MM.1S (cell line): ENCODE results near the gene POLN.

Experiments
- DNase-seq: peaks from one replicate; pipeline ENCODE4 v3.0.0-alpha.2; 2015
- H2AFZ ChIP-seq: fragments of 300-600 bp; sonication (generic); 2 replicates; pipeline ENCODE4 v1.6.0; 2016; ENCODE audit warnings: antibody characterized with exemption, low read length
- H3F3A ChIP-seq: fragments of 300-600 bp; sonication (generic); 2 replicates; pipeline ENCODE4 v1.6.1; 2016; ENCODE audit warnings: mild to moderate bottlenecking, antibody characterized with exemption, low read length, moderate library complexity, mixed read lengths; ENCODE audit not compliant: insufficient read depth
- H3K27ac ChIP-seq: fragments of 300-600 bp; sonication (generic); 2 replicates; pipeline ENCODE4 v1.5.1; 2016; ENCODE audit warnings: mild to moderate bottlenecking, low read length
- H3K27me3 ChIP-seq: fragments of 300-600 bp; sonication (generic); replicated peaks from 2 replicates; pipeline ENCODE4 v1.6.0; 2016; ENCODE audit warnings: low read length; ENCODE audit not compliant: insufficient read depth
- H3K36me3 ChIP-seq: fragments of 300-600 bp; sonication (generic); replicated peaks from 2 replicates; pipeline ENCODE4 v1.6.1; 2016; ENCODE audit warnings: mild to moderate bottlenecking, low read length, mixed read lengths; ENCODE audit not compliant: insufficient read depth
- H3K4me1 ChIP-seq: fragments of 300-600 bp; sonication (generic); 2 replicates; pipeline ENCODE4 v1.6.1; 2016; ENCODE audit warnings: low read length, mixed read lengths
- H3K4me2 ChIP-seq: fragments of 300-600 bp; sonication (generic); 2 replicates; pipeline ENCODE4 v1.6.0; 2016; ENCODE audit warnings: low read depth, low read length
- H3K4me3 ChIP-seq: fragments of 300-600 bp; sonication (generic); 2 replicates; pipeline ENCODE4 v1.5.1; 2016; ENCODE audit warnings: low read length, mixed read lengths
- H3K79me2 ChIP-seq: fragments of 300-600 bp; sonication (generic); 2 replicates; pipeline ENCODE4 v1.6.1; 2016; ENCODE audit warnings: mixed run types, low read length, mixed read lengths
- H3K9ac ChIP-seq: fragments of 300-600 bp; sonication (generic); 2 replicates; pipeline ENCODE4 v1.6.1; 2016; ENCODE audit warnings: low read length, mixed read lengths
- H3K9me2 ChIP-seq: fragments of 300-600 bp; sonication (generic); replicated peaks from 2 replicates; pipeline ENCODE4 v1.6.1; 2016; ENCODE audit warnings: mild to moderate bottlenecking, low read length, mixed read lengths; ENCODE audit not compliant: insufficient read depth
- H3K9me3 ChIP-seq: fragments of 300-600 bp; sonication (generic); replicated peaks from 2 replicates; pipeline ENCODE4 v1.6.1; 2016; ENCODE audit warnings: mild to moderate bottlenecking, low read length, mixed read lengths; ENCODE audit not compliant: insufficient read depth
- H4K20me1 ChIP-seq: fragments of 300-600 bp; sonication (generic); 2 replicates; pipeline ENCODE4 v1.6.1; 2016; ENCODE audit warnings: mild to moderate bottlenecking, low read length, moderate library complexity, mixed read lengths; ENCODE audit not compliant: insufficient read depth
- CTCF ChIP-seq: fragments of 300-600 bp; sonication (generic); IDR thresholded peaks from 2 replicates; pipeline ENCODE4 v1.5.1; 2016; ENCODE audit warnings: antibody characterized with exemption, low read length, mixed read lengths
- EZH2 ChIP-seq: fragments of 300-600 bp; sonication (generic); optimal IDR thresholded peaks from 2 replicates; pipeline ENCODE3; 2017; ENCODE audit warnings: low read depth, mild to moderate bottlenecking, antibody characterized with exemption, low read length, mixed read lengths
- EZH2phosphoT487 ChIP-seq: fragments of 300-600 bp; sonication (generic); IDR thresholded peaks from 2 replicates; pipeline ENCODE4 v1.6.1; 2018; ENCODE audit warnings: antibody characterized with exemption, low read length

POLN gene

GRCh38 chr4:2241410-2242353, at the start of gene POLN, which contains the start of gene HAUS3:
TSS of gene POLN (minus strand) at chr4:2242121. CDS start at chr4:2229231, 12,890 bp downstream.
TSS of gene HAUS3 (minus strand) at chr4:2242121. CDS start at chr4:2240946, 1,175 bp downstream.
- no peaks in the 10 kb centered on the region for H3K9me3 ChIP-seq
- H3K9me2 ChIP-seq, result no peaks in the 10 kb centered on the region
- H3K9ac ChIP-seq, result peak within 1 kb of the TSS; percentile 88
- peaks cover 50% of the 10 kb centered on the region for H3K79me2 ChIP-seq
- TF ChIP-seq CTCF, result no peak
- no peak for TF ChIP-seq EZH2
- TF ChIP-seq EZH2phosphoT487, result no peak
- peak within 1 kb of the TSS; percentile 74 for H3K27ac ChIP-seq
- H3K36me3 ChIP-seq, result no peaks in the 10 kb centered on the region; the same call in 1 of the 2 replicates
- peak within 1 kb of the TSS; percentile 76 for H3K4me2 ChIP-seq
- peaks cover 14% of the 10 kb centered on the region; the same call in 1 of the 2 replicates for H4K20me1 ChIP-seq
- H3K4me1 ChIP-seq, result peaks cover 35% of the 10 kb centered on the region
- no peaks in the 10 kb centered on the region for H3K27me3 ChIP-seq
- peak within 1 kb of the TSS; percentile 89 for H3K4me3 ChIP-seq
- peaks cover 14% of the 10 kb centered on the region for H3F3A ChIP-seq
- peak within 1 kb of the TSS; percentile 71 for H2AFZ ChIP-seq
- peak; percentile 98 for DNase-seq

GRCh38 chr4:2290974-2291704, 49.2 kb upstream of the POLN start:
- no peak overlapping the region for H2AFZ ChIP-seq

GRCh38 chr4:2290488-2290887, 48.6 kb upstream of the POLN start:
- Histone ChIP-seq H3K79me2 (no peaks in the 10 kb centered on the region), H3K36me3 (no peaks in the 10 kb centered on the region), H3F3A (no peaks in the 10 kb centered on the region), H3K4me2 (no peak overlapping the region), H3K27me3 (no peaks in the 10 kb centered on the region), H3K27ac (no peak overlapping the region), H3K9ac (no peak overlapping the region), H2AFZ (no peak overlapping the region), H3K9me2 (no peaks in the 10 kb centered on the region), H4K20me1 (no peaks in the 10 kb centered on the region), H3K9me3 (no peaks in the 10 kb centered on the region), H3K4me3 (no peak overlapping the region), H3K4me1 (no peaks in the 10 kb centered on the region)
- DNase-seq, result no peak
- TF ChIP-seq EZH2 (no peak), CTCF (no peak), EZH2phosphoT487 (no peak)

More at GRCh38 chr4:2290974-2291704, 49.2 kb upstream of the POLN start:
- no peaks in the 10 kb centered on the region for H3K27me3 ChIP-seq
- TF ChIP-seq CTCF (no peak), EZH2phosphoT487 (no peak), EZH2 (no peak)
- no peaks in the 10 kb centered on the region for H3K36me3 ChIP-seq
- H4K20me1 ChIP-seq, result no peaks in the 10 kb centered on the region
- H3K9me2 ChIP-seq, result no peaks in the 10 kb centered on the region
- no peak overlapping the region for H3K9ac ChIP-seq
- no peak overlapping the region for H3K4me3 ChIP-seq
- no peaks in the 10 kb centered on the region for H3K9me3 ChIP-seq
- H3F3A ChIP-seq, result no peaks in the 10 kb centered on the region
- no peaks in the 10 kb centered on the region for H3K4me1 ChIP-seq
- no peak overlapping the region for H3K4me2 ChIP-seq
- H3K27ac ChIP-seq, result no peak overlapping the region
- no peak for DNase-seq
- no peaks in the 10 kb centered on the region for H3K79me2 ChIP-seq
